ENCODE results near the gene GALP.
A peak's percentile ranks its signal among the peaks of the same experiment; 100 is the strongest.
"Not testable (repeated sequence)": the region's sequence is repeated elsewhere in the genome, so short reads cannot be mapped to it uniquely, and the experiment has no call there.

The GALP gene

DNA sequence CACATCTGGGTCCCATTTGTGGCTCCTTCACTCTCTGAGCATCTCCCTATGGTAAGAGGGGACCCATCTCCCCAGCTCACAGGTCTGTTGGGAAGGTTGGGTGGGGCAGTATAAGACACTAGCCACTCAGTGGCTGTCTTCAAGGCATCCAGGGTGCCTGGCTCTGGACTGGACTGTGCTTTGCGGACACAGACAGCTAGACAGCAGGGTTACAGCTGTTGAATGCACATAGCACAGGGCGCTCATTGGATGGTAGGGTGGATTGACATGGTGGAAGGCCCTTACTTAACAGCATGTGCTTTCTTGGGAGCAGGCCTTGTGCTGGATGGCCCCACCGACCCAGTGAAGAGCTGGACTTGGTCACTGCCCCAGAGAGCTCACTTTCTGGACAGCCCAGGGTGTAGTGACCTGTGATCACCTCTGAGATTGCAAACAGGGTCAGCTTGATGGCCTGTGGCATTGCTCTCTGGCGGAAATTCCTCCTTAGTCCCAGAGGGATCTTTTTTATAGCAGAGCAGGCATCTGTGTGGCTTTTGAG is 32.8 kb upstream of the GALP start:
- Mint-ChIP-seq H3K36me3 (no peaks in the 10 kb centered on the region), H3K9me3 (no peaks in the 10 kb centered on the region), H3K27me3 (no peaks in the 10 kb centered on the region), H3K4me3 (peak overlapping the region; percentile 84), H3K4me1 (peaks cover 35% of the 10 kb centered on the region), H3K27ac (no peak overlapping the region)

GRCh38 chr19:56144376-56144775 is 31.4 kb upstream of the GALP start:
- H3K27me3 Mint-ChIP-seq = no peaks in the 10 kb centered on the region
- no peaks in the 10 kb centered on the region for H3K36me3 Mint-ChIP-seq
- H3K4me3 Mint-ChIP-seq = no peak overlapping the region
- no peaks in the 10 kb centered on the region for H3K9me3 Mint-ChIP-seq
- no peak overlapping the region for H3K27ac Mint-ChIP-seq
- peaks cover 35% of the 10 kb centered on the region for H3K4me1 Mint-ChIP-seq

- peaks cover 36% of the 10 kb centered on the region for H3K4me1 Mint-ChIP-seq
- peaks cover 3% of the 10 kb centered on the region for H3K36me3 Mint-ChIP-seq
- H3K4me3 Mint-ChIP-seq = no peak overlapping the region
- H3K9me3 Mint-ChIP-seq = no peaks in the 10 kb centered on the region
- no peak overlapping the region for H3K27ac Mint-ChIP-seq
- H3K27me3 Mint-ChIP-seq = no peaks in the 10 kb centered on the region
These were observed 31.0 kb upstream of the GALP start for GRCh38 chr19:56144831-56145230.

- Mint-ChIP-seq H3K36me3 (peaks cover 6% of the 10 kb centered on the region), H3K4me3 (no peak overlapping the region), H3K4me1 (peaks cover 32% of the 10 kb centered on the region), H3K9me3 (no peaks in the 10 kb centered on the region), H3K27ac (no peak overlapping the region), H3K27me3 (no peaks in the 10 kb centered on the region)
These were observed 30.1 kb upstream of the GALP start for GRCh38 chr19:56145698-56146097.

- H3K4me1 Mint-ChIP-seq = peaks cover 30% of the 10 kb centered on the region
- peaks cover 6% of the 10 kb centered on the region for H3K36me3 Mint-ChIP-seq
- H3K4me3 Mint-ChIP-seq = no peak overlapping the region
- H3K27me3 Mint-ChIP-seq = no peaks in the 10 kb centered on the region
- no peak overlapping the region for H3K27ac Mint-ChIP-seq
- H3K9me3 Mint-ChIP-seq = no peaks in the 10 kb centered on the region
These were observed 28.9 kb upstream of the GALP start for GRCh38 chr19:56146904-56147303.

DNA sequence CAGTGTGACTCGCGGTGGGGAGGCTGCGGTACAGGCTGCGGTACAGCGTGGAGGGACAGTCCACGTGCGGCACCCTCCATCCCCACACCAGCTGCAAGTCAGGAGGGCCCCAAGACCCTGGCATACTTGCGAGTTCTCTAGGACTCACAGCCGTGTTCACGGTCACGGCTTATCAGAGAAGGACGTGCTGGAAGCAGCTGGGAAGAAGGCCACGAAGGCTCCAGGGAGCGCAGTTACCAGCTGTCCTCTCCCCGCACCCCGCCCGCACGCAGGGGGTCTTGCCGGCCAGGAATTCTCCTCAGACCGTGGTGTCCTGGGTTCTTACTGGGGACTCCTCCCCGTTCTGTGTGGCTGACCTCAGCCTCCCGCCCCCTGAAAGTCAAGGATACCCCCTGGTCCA is 28.5 kb upstream of the GALP start:
- H3K9me3 Mint-ChIP-seq = no peaks in the 10 kb centered on the region

GRCh38 chr19:56148096-56148495 is 27.7 kb upstream of the GALP start:
- no peaks in the 10 kb centered on the region for H3K9me3 Mint-ChIP-seq
- H3K27ac Mint-ChIP-seq = peak overlapping the region; percentile 12
- H3K36me3 Mint-ChIP-seq = peaks cover 6% of the 10 kb centered on the region
- H3K4me3 Mint-ChIP-seq = no peak overlapping the region
- peaks cover 29% of the 10 kb centered on the region for H3K4me1 Mint-ChIP-seq
- no peaks in the 10 kb centered on the region for H3K27me3 Mint-ChIP-seq

More for the DNA sequence above, 28.5 kb upstream of the GALP start:
- no peaks in the 10 kb centered on the region for H3K27me3 Mint-ChIP-seq
- H3K4me1 Mint-ChIP-seq = peaks cover 27% of the 10 kb centered on the region
- H3K4me3 Mint-ChIP-seq = no peak overlapping the region
- H3K36me3 Mint-ChIP-seq = peaks cover 6% of the 10 kb centered on the region
- H3K27ac Mint-ChIP-seq = no peak overlapping the region

- H3K36me3 Mint-ChIP-seq, H3K4me3 Mint-ChIP-seq, H3K27ac Mint-ChIP-seq, H3K9me3 Mint-ChIP-seq, H3K27me3 Mint-ChIP-seq: not testable (repeated sequence)
- H3K4me1 Mint-ChIP-seq = peaks cover 30% of the 10 kb centered on the region
These were observed 26.7 kb upstream of the GALP start for GRCh38 chr19:56148955-56149655.

GRCh38 chr19:56149656-56150038 is 26.2 kb upstream of the GALP start:
- Mint-ChIP-seq H3K4me1 (peaks cover 26% of the 10 kb centered on the region), H3K27ac (no peak overlapping the region), H3K27me3 (no peaks in the 10 kb centered on the region), H3K4me3 (no peak overlapping the region), H3K36me3 (peaks cover 6% of the 10 kb centered on the region), H3K9me3 (no peaks in the 10 kb centered on the region)

- Mint-ChIP-seq H3K36me3 (peaks cover 6% of the 10 kb centered on the region), H3K9me3 (no peaks in the 10 kb centered on the region)
These were observed 25.4 kb upstream of the GALP start for GRCh38 chr19:56150358-56150757.

DNA sequence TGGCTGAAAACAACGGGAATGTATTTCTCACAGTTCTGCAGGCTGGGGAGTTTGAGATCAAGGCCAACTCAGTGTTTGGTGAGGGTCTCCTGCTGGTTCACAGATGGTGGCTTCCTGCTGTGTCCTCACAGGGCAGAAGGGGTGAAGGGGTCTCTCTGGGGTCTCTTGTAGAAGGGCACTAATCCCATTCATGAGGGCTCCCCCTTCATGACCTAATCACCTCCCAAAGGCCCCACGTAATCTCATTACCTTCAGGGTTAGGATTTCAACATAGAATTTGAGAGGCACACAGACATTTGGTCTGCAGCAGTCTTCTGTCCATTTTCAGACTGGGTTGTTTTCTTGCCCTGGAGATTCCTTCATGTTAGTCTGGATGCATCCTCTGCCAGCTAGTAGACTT is 23.2 kb upstream of the GALP start:
- H3K4me3 Mint-ChIP-seq = no peak overlapping the region
- H3K9me3 Mint-ChIP-seq = no peaks in the 10 kb centered on the region
- peaks cover 6% of the 10 kb centered on the region for H3K36me3 Mint-ChIP-seq
- peaks cover 26% of the 10 kb centered on the region for H3K4me1 Mint-ChIP-seq
- H3K27ac Mint-ChIP-seq = no peak overlapping the region
- H3K27me3 Mint-ChIP-seq = no peaks in the 10 kb centered on the region

More at GRCh38 chr19:56150358-56150757, 25.4 kb upstream of the GALP start:
- Mint-ChIP-seq H3K4me1 (peaks cover 26% of the 10 kb centered on the region), H3K27ac (no peak overlapping the region), H3K27me3 (no peaks in the 10 kb centered on the region), H3K4me3 (no peak overlapping the region)

DNA sequence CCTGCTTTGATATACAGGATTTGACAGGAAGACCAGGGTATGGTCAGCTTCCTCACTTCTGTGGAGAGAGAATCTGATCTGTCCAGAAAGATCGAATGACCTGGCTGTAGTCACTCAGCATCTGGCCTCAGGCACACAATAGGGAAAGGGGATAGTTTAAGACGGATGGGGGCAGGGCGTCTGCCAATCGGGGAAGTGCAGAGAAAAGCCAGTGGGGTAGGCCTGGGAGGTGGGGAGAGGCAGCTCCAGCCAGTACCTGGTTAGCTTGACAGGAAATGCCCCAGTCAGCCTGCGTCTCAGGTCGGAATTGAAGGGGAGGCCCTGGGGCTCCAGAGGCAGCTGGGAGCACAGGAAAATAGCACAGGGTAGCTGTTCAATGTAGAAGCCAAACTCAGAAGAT is 22.3 kb upstream of the GALP start:
- peaks cover 6% of the 10 kb centered on the region for H3K36me3 Mint-ChIP-seq
- H3K4me3 Mint-ChIP-seq = no peak overlapping the region
- no peaks in the 10 kb centered on the region for H3K27me3 Mint-ChIP-seq
- no peaks in the 10 kb centered on the region for H3K9me3 Mint-ChIP-seq
- H3K27ac Mint-ChIP-seq = no peak overlapping the region
- peaks cover 26% of the 10 kb centered on the region for H3K4me1 Mint-ChIP-seq

- peaks cover 22% of the 10 kb centered on the region for H3K4me1 Mint-ChIP-seq
- peaks cover 11% of the 10 kb centered on the region for H3K36me3 Mint-ChIP-seq
- H3K4me3 Mint-ChIP-seq = no peak overlapping the region
- no peaks in the 10 kb centered on the region for H3K27me3 Mint-ChIP-seq
- H3K27ac Mint-ChIP-seq = peak overlapping the region; percentile 46
- no peaks in the 10 kb centered on the region for H3K9me3 Mint-ChIP-seq
These were observed 20.6 kb upstream of the GALP start for GRCh38 chr19:56155124-56155687.

GRCh38 chr19:56156768-56157167 is 19.0 kb upstream of the GALP start:
- no peaks in the 10 kb centered on the region for H3K9me3 Mint-ChIP-seq
- peaks cover 9% of the 10 kb centered on the region for H3K36me3 Mint-ChIP-seq
- H3K4me1 Mint-ChIP-seq = peaks cover 18% of the 10 kb centered on the region

DNA sequence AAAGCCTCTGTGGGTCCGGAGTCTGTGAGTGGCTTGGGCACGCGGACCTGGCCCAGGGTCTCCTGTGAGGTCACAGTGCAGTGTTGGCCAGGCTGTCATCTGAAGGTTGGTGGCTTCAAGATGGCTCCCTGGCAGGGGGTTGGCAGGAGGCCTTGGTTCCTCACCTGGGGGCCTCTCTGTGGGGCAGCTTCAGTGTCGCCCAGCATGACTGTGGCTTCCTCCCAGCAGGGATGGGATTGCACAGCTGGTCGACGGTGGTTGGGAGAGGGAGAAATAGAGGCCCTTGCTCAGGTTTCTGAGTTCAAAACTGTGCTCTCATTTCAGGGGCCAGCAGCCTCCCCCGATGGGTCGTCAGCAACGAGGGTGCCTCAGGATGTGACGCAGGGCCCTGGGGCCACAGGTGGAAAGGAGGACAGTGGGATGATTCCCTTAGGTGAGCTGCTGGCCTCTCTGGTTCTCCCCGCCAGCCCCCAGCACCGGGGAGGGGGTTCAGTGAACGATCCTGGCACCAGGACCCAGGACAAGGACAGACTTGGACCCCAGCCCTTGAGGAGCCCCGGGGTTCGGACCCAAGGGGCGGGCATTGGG is 17.5 kb upstream of the GALP start:
- Mint-ChIP-seq H3K27me3 (no peaks in the 10 kb centered on the region), H3K27ac (no peak overlapping the region), H3K9me3 (no peaks in the 10 kb centered on the region), H3K4me1 (peaks cover 14% of the 10 kb centered on the region), H3K4me3 (no peak overlapping the region), H3K36me3 (peaks cover 9% of the 10 kb centered on the region)

More at GRCh38 chr19:56156768-56157167, 19.0 kb upstream of the GALP start:
- Mint-ChIP-seq H3K27ac (no peak overlapping the region), H3K4me3 (no peak overlapping the region), H3K27me3 (no peaks in the 10 kb centered on the region)

GRCh38 chr19:56159009-56159559 is 16.7 kb upstream of the GALP start:
- no peaks in the 10 kb centered on the region for H3K27me3 Mint-ChIP-seq

More at GRCh38 chr19:56159009-56159559, 16.7 kb upstream of the GALP start:
- no peak overlapping the region for H3K27ac Mint-ChIP-seq
- no peaks in the 10 kb centered on the region for H3K9me3 Mint-ChIP-seq
- peaks cover 9% of the 10 kb centered on the region for H3K36me3 Mint-ChIP-seq
- peaks cover 6% of the 10 kb centered on the region for H3K4me1 Mint-ChIP-seq
- H3K4me3 Mint-ChIP-seq = no peak overlapping the region

All from activated naive CD4-positive, alpha-beta T cell treated with anti-CD3 and anti-CD28 coated beads, Interleukin-2, amount 50 U/mL, for 24 hours (primary cell).